GM19351 (cell line): ENCODE results near the gene SRP68.

Experiments
- ATAC-seq: cut with Tn5 transposase; IDR thresholded peaks from one replicate; pipeline ENCODE4 v1.9.1; 2021; ENCODE audit warnings: mild to moderate bottlenecking, moderate library complexity; ENCODE audit not compliant: unreplicated experiment

The SRP68 gene

GRCh38 chr17:76000755-76001521 is 71.4 kb downstream of the SRP68 start, which contains the start of gene CDK3:
TSS of gene CDK3 (plus strand) at chr17:76000855. CDS start at chr17:76001426, 571 bp downstream.
- ATAC-seq, result no peak

- no peak for ATAC-seq
Observed at GRCh38 chr17:76000016-76000754, 72.1 kb downstream of the SRP68 start.

- ATAC-seq, result no peak
Observed at GRCh38 chr17:75998327-75998795, 74.0 kb downstream of the SRP68 start.

GRCh38 chr17:75996665-75997590 is 75.4 kb downstream of the SRP68 start:
- ATAC-seq, result no peak

- no peak for ATAC-seq
Observed at GRCh38 chr17:75995385-75995925, 76.9 kb downstream of the SRP68 start.

- no peak for ATAC-seq
Observed at GRCh38 chr17:75994802-75995370, 77.4 kb downstream of the SRP68 start.

- no peak for ATAC-seq
Observed at GRCh38 chr17:75991396-75991795, 80.9 kb downstream of the SRP68 start.
